COLO668 (cell line): Measurements from ENCODE around the gene TMEM151A.
"Not testable (repeated sequence)": the region's sequence is repeated elsewhere in the genome, so short reads cannot be mapped to it uniquely, and the experiment has no call there.

Source experiments
- DNase-seq: peaks from one replicate; lab custom pipeline; 2025; ENCODE audit not compliant: unreplicated experiment; lab: John Stamatoyannopoulos, UW

Gene TMEM151A

GRCh38 chr11:66291706-66292542 is at the start of gene TMEM151A:
Gene TMEM151A (plus strand): TSS chr11:66291894. CDS start chr11:66292014, 120 bp downstream.
- peak; percentile 62 for DNase-seq

DNA sequence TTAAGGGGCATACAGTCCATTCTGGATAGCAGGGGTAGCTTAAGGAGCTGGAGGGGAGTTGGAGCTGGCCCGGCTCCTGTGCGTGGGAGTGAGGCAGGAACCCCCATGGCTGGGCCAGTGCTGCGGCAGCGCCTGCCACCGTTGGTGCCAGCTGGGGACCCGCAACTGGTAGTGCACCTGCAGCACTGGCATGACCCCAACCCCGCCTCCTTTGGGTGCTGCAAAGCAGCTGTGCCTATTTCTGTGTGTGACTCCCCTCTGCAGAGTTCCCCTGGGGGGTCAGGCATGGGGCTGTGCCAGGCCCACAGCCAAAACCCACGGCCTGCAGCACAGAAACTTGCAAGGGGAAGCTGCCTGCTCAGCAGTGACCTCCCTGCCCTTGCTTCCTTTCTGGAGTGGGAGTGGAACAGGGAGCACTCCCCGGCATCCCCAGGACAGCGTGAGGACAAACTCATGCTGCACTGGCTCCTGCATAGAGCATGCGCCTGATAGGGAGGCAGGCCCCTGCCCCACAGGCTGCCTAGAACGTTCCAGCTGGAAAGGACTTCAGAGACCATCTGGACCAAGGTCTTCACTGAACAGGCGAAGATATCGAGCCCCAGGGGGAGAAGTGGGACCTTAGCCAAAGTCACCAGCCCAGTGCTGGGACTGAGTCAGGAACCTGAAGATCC is 49.5 kb upstream of the TMEM151A start:
- no peak for DNase-seq

DNA sequence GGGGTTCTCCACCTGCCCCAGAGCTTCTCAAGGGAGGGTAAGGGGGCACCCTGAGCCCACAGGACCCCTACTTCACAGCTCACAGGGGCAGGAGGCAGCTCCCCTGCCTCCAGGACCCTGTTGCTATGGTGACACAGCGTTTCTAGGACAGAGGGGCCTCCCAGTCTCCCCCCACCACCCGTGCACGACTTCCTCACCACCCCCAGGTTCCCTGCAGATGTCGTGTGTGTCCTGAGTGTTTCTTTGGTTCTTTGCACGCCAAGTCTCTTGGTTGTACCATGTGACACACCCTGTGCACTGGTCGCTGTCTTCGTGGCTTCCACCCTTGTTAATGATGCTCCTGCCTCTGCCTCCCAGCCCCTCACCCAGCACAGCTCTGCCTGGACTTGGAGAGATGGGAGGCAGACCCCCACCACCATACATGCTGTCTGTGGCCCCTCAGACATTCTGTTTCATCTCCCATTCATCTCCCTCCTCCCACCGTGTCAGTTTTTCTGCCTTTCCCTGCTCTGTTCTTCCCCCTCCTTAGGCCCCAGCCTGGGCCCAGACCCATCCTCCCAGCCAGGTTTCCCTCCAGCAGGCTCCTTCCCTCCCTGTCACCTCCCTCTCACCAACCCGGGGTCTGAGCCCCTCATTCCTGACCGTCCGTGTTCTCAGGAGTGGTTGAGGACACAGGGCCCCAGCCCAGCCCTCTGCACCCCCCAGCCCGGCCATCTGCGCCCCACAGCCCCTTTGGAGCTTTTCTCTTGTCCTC is 47.7 kb upstream of the TMEM151A start:
- no peak for DNase-seq

DNA sequence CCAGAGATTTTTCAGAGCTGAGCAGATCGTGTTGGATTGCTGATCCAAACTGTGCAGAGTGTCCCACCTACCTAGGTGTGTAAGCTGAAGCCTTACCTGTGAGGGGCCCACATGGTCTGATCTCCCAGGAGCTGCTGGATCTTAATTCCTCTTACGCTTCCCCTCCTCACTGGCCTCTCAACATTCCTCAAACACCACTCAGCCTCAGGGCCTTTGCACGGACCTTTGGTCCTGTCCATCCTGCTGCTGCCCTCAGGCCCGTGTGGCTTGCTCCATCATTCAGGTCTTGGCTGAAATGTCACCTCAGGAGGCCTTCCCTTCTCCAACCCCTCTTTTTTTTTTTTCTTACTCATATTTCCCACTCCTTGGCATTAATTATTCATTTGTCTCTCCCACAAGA is 44.4 kb upstream of the TMEM151A start:
- DNase-seq, result no peak

- DNase-seq, result no peak
Observed at GRCh38 chr11:66247801-66248200, 43.9 kb upstream of the TMEM151A start.

- DNase-seq, result no peak
Observed at GRCh38 chr11:66248903-66249302, 42.8 kb upstream of the TMEM151A start.

- DNase-seq, result no peak
Observed at GRCh38 chr11:66251809-66252208, 39.9 kb upstream of the TMEM151A start.

- DNase-seq, result not testable (repeated sequence)
Observed at GRCh38 chr11:66253081-66253480, 38.6 kb upstream of the TMEM151A start.

GRCh38 chr11:66258473-66258893 is 33.2 kb upstream of the TMEM151A start:
- DNase-seq, result no peak

- no peak for DNase-seq
Observed at GRCh38 chr11:66259225-66259624, 32.5 kb upstream of the TMEM151A start.

DNA sequence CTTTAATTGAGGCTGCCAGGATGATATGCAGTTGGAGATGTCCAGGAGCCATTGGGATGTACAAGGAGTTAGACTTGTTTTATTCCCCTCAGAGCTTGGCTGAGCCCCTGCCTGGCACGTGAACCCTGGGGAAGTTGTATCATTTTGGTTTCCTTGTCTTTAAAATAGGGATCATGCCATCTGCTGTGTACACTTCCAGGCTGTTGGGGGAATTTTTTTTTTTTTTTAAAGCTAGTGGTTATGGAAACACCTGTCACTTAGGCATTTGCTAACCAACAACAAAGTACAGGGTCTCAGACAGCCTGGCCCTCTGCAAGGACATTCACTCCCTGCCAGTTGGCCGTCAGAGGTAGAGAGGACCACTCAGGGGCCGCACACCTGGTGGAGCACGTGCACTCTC is 31.7 kb upstream of the TMEM151A start:
- no peak for DNase-seq

DNA sequence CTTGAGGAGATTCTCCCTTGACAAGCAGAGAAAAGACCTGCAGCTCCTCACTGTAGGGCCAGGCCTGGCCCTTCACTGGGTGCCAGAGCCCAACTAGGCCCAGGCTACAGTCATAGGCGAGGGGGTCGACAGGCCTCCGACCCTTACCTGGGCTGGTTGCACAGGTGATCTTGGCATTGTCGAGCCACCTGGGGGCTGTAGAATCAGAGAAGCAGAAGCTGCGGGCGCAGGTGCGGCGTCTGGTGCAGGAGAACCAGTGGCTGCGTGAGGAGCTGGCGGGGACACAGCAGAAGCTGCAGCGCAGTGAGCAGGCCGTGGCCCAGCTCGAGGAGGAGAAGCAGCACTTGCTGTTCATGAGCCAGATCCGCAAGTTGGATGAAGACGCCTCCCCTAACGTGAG is 30.1 kb upstream of the TMEM151A start:
- DNase-seq, result no peak

- DNase-seq, result no peak
Observed at GRCh38 chr11:66262191-66262590, 29.5 kb upstream of the TMEM151A start.

DNA sequence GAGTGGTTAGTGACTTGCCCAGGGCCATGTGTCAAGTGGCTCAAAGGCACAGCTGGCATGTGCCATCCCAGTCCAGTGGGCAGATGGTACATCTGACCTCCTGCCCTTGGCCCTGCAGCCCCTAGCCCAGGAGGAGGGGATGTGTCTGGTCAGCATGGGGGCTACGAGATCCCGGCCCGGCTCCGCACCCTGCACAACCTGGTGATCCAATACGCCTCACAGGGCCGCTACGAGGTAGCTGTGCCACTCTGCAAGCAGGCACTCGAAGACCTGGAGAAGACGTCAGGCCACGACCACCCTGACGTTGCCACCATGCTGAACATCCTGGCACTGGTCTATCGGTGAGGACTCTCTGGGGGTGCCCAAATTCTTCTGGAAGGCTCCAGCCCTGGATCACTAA is 29.0 kb upstream of the TMEM151A start:
- no peak for DNase-seq

- DNase-seq, result no peak
Observed at GRCh38 chr11:66263231-66263630, 28.5 kb upstream of the TMEM151A start.

GRCh38 chr11:66263785-66264184 is 27.9 kb upstream of the TMEM151A start:
- DNase-seq, result no peak

DNA sequence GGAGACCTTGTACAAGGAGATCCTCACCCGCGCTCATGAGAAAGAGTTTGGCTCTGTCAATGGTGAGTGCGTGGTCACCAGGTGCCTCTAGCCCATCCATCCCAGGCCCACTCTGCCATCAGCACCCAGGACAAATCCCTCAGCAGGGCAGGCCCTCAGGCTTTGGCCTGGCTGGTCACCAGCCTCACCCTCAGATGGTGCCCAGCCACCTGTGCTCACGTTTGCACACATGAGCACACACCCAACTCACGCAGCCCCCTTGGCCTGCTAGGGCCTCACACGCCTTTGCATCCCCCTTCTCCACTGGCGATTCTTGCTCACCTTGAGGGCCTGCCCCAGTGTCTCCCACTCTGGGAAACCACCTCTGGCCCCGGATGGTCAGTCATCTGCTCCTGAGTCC is 27.3 kb upstream of the TMEM151A start:
- DNase-seq, result no peak

GRCh38 chr11:66264914-66265313 is 26.8 kb upstream of the TMEM151A start:
- DNase-seq, result peak; percentile 41

DNA sequence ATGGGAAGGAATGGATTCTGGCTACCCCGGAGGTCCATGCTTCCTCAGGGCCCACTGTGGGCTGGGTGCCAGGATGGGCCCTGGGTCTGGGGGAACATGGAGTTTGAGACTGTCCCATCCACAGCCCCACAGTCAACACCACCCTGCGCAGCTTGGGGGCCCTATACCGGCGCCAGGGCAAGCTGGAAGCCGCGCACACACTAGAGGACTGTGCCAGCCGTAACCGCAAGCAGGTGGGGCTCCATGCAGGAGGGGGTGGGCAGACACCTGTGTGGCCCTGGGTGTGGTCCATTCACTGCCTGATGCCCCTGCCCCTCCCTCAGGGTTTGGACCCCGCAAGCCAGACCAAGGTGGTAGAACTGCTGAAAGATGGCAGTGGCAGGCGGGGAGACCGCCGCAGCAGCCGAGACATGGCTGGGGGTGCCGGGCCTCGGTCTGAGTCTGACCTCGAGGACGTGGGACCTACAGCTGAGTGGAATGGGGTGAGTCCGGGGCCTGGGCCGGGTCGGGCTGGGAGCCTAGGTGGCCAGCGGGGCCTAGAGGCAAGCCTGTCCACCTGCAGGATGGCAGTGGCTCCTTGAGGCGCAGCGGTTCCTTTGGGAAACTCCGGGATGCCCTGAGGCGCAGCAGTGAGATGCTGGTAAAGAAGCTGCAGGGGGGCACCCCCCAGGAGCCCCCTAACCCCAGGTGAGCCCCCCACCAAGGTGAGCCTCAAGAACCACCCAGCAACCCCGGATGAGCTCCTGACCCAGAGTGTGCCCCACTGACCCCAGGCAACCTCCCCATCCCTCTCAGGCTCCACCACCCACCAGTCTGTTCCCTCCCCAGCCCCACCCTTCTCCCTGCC is 25.9 kb upstream of the TMEM151A start:
- DNase-seq, result no peak

GRCh38 chr11:66266378-66267038 is 25.2 kb upstream of the TMEM151A start:
- no peak for DNase-seq
